ENCODE measurements around the gene EVI5L. TPM values are rescaled to one million over a fixed set of nuclear protein-coding genes. Genes with fewer than 3 reads are reported as not detected.
A peak's percentile ranks its signal among the peaks of the same experiment; 100 is the strongest.

EVI5L gene
- total and polyA plus RNA-seq, 3 donors from 2014 or later, result 45.8 to 69.3 (median 68.9) TPM

GRCh38 chr19:7872306-7873204 is 42.5 kb downstream of the EVI5L start:
- peaks cover 14% of the 10 kb centered on the region for H3K4me1 ChIP-seq
- WGBS, 2 donors, result 52 to 60% methylated on average over 12 to 45 of the region's 47 CpGs
- no peak overlapping the region for H3K27ac ChIP-seq
- TF ChIP-seq POLR2A (IDR thresholded peaks at IDR 0.05) (no peak), CTCF (IDR thresholded peaks at IDR 0.05) (no peak)
- intact Hi-C loops (cut with DNase I; ENCODE audit: low total_unique reads), result no loop called here
- no peak for DNase-seq
- H3K9me3 ChIP-seq, result no peaks in the 10 kb centered on the region
- H3K27me3 ChIP-seq, result no peaks in the 10 kb centered on the region
- H3K4me3 ChIP-seq, result no peak overlapping the region
- H3K36me3 ChIP-seq (ENCODE audit: low read depth, missing control alignments), result no peaks in the 10 kb centered on the region

GRCh38 chr19:7873304-7874075 is 43.5 kb downstream of the EVI5L start:
- no peak for DNase-seq
- intact Hi-C loops (cut with DNase I; ENCODE audit: low total_unique reads), result no loop called here
- H3K36me3 ChIP-seq (ENCODE audit: low read depth, missing control alignments), result no peaks in the 10 kb centered on the region
- H3K4me1 ChIP-seq, result peaks cover 12% of the 10 kb centered on the region
- H3K27ac ChIP-seq, result no peak overlapping the region
- no peak for TF ChIP-seq POLR2A (IDR thresholded peaks at IDR 0.05)
- TF ChIP-seq CTCF (IDR thresholded peaks at IDR 0.05), result no peak
- no peaks in the 10 kb centered on the region for H3K9me3 ChIP-seq
- H3K4me3 ChIP-seq, result peak overlapping the region; percentile 15 to 31
- 12 to 16% methylated on average over 22 to 53 of the region's 53 CpGs for WGBS, 2 donors
- H3K27me3 ChIP-seq, result no peaks in the 10 kb centered on the region

- Histone ChIP-seq H3K27ac (no peak within 1 kb of the TSS), H3K4me1 (peaks cover 7% of the 10 kb centered on the region), H3K27me3 (no peaks in the 10 kb centered on the region), H3K9me3 (no peaks in the 10 kb centered on the region), H3K4me3 (peak within 1 kb of the TSS; percentile 15 to 31), H3K36me3 (ENCODE audit: low read depth, missing control alignments) (no peaks in the 10 kb centered on the region)
- peak; percentile 71 for DNase-seq
- WGBS, 2 donors, result 2 to 3% methylated on average over 11 to 85 of the region's 88 CpGs
- no peak for TF ChIP-seq POLR2A (IDR thresholded peaks at IDR 0.05)
- no peak for TF ChIP-seq CTCF (IDR thresholded peaks at IDR 0.05)
- intact Hi-C loops (cut with DNase I; ENCODE audit: low total_unique reads), result no loop called here
Measured at GRCh38 chr19:7874076-7874896, 44.3 kb downstream of the EVI5L start, which contains the start of gene PRR36. TSS of gene PRR36 (minus strand) at chr19:7874390. CDS start at chr19:7873689, 701 bp downstream.

- 33 to 43% methylated on average over 12 of the region's 12 CpGs for WGBS, 2 donors
- H3K4me3 ChIP-seq, result no peak overlapping the region
- H3K27ac ChIP-seq, result no peak overlapping the region
- intact Hi-C loops (cut with DNase I; ENCODE audit: low total_unique reads), result no loop called here
- no peaks in the 10 kb centered on the region for H3K9me3 ChIP-seq
- H3K4me1 ChIP-seq, result peaks cover 7% of the 10 kb centered on the region
- H3K36me3 ChIP-seq (ENCODE audit: low read depth, missing control alignments), result no peaks in the 10 kb centered on the region
- no peaks in the 10 kb centered on the region for H3K27me3 ChIP-seq
- TF ChIP-seq CTCF (IDR thresholded peaks at IDR 0.05) (no peak), POLR2A (IDR thresholded peaks at IDR 0.05) (no peak)
- no peak for DNase-seq
Measured at GRCh38 chr19:7874897-7875273, 44.9 kb downstream of the EVI5L start.
